Measurements from ENCODE around the gene NTNG2.

DNA sequence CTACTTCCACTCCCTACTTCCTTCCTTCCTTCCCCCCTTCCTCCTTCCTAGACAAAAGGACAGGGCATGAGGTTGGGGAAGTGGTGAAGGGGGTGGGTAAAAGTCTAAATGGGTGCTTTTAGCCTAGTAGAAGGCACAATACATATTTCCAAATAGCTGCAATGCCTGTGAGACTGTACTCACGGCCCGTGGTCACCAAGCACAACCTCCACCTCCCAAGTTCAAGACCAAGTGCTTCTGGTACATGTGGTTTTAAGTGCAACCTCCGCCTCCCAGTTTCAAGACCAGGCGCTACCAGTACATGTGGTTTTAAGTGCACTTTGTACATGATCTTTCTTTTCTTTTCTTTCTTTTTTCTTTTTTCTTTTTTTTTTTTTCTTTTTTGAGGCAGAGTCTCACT lies 14.5 kb upstream of the NTNG2 start:
- TF ChIP-seq, protein P1, sequence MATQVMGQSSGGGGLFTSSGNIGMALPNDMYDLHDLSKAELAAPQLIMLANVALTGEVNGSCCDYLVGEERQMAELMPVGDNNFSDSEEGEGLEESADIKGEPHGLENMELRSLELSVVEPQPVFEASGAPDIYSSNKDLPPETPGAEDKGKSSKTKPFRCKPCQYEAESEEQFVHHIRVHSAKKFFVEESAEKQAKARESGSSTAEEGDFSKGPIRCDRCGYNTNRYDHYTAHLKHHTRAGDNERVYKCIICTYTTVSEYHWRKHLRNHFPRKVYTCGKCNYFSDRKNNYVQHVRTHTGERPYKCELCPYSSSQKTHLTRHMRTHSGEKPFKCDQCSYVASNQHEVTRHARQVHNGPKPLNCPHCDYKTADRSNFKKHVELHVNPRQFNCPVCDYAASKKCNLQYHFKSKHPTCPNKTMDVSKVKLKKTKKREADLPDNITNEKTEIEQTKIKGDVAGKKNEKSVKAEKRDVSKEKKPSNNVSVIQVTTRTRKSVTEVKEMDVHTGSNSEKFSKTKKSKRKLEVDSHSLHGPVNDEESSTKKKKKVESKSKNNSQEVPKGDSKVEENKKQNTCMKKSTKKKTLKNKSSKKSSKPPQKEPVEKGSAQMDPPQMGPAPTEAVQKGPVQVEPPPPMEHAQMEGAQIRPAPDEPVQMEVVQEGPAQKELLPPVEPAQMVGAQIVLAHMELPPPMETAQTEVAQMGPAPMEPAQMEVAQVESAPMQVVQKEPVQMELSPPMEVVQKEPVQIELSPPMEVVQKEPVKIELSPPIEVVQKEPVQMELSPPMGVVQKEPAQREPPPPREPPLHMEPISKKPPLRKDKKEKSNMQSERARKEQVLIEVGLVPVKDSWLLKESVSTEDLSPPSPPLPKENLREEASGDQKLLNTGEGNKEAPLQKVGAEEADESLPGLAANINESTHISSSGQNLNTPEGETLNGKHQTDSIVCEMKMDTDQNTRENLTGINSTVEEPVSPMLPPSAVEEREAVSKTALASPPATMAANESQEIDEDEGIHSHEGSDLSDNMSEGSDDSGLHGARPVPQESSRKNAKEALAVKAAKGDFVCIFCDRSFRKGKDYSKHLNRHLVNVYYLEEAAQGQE (IDR thresholded peaks at IDR 0.05; ENCODE audit: insufficient read depth in 1 of 2, low read depth in 2 of 2, low read length in 2 of 2) = no peak
- TF ChIP-seq SIN3A (IDR thresholded peaks at IDR 0.05; ENCODE audit: borderline replicate concordance, insufficient read depth, low read length) = no peak
